Embryonic facial prominence (tissue), 1 donor: ENCODE data around the gene SAP130.

Experiments used
- DNase-seq: peaks from one replicate; pipeline ENCODE4 v3.0.0-alpha.2; 2016; ENCODE audit errors: extremely low spot score

Gene SAP130

GRCh38 chr2:128027801-128028667, at the start of gene SAP130:
Gene SAP130 (minus strand): TSS chr2:128028059. CDS start chr2:128026292, 1,767 bp downstream.
- DNase-seq: peak; percentile 94

GRCh38 chr2:128076461-128077106, 48.7 kb upstream of the SAP130 start:
- no peak for DNase-seq

- DNase-seq: no peak
Measured at GRCh38 chr2:128073278-128073677, 45.4 kb upstream of the SAP130 start.

GRCh38 chr2:128069769-128070168, 41.9 kb upstream of the SAP130 start:
- no peak for DNase-seq

- no peak for DNase-seq
Measured at GRCh38 chr2:128064353-128064752, 36.5 kb upstream of the SAP130 start.

GRCh38 chr2:128062571-128062970, 34.7 kb upstream of the SAP130 start:
- no peak for DNase-seq

- DNase-seq: no peak
Measured at GRCh38 chr2:128058114-128058513, 30.3 kb upstream of the SAP130 start.

- DNase-seq: no peak
Measured at GRCh38 chr2:128057334-128057733, 29.5 kb upstream of the SAP130 start.

GRCh38 chr2:128054104-128054885, 26.4 kb upstream of the SAP130 start:
- no peak for DNase-seq

- no peak for DNase-seq
Measured at GRCh38 chr2:128053331-128053730, 25.5 kb upstream of the SAP130 start.

- no peak for DNase-seq
Measured at GRCh38 chr2:128043041-128043440, 15.2 kb upstream of the SAP130 start.

GRCh38 chr2:128041561-128041960, 13.7 kb upstream of the SAP130 start:
- DNase-seq: no peak

- no peak for DNase-seq
Measured at GRCh38 chr2:128040166-128040771, 12.4 kb upstream of the SAP130 start.

GRCh38 chr2:128039535-128039934, 11.7 kb upstream of the SAP130 start:
- DNase-seq: no peak

GRCh38 chr2:128038411-128038810, 10.6 kb upstream of the SAP130 start:
- no peak for DNase-seq

GRCh38 chr2:128037649-128038048, 9.8 kb upstream of the SAP130 start:
- DNase-seq: no peak

- DNase-seq: no peak
Measured at GRCh38 chr2:128036748-128037607, 9.1 kb upstream of the SAP130 start.

- no peak for DNase-seq
Measured at GRCh38 chr2:128032092-128032491, 4.2 kb upstream of the SAP130 start.

- no peak for DNase-seq
Measured at GRCh38 chr2:128028668-128029054, 802 bp upstream of the SAP130 start.

- peak; percentile 96 for DNase-seq
Measured at GRCh38 chr2:128027278-128027800, 520 bp downstream of the SAP130 start.
